Measurements from ENCODE around the gene CERS6. TPM values are rescaled to one million over a fixed set of nuclear protein-coding genes. Genes with fewer than 3 reads are reported as not detected.

The CERS6 gene
- total RNA-seq, 1 donor, result 16.0 TPM

DNA sequence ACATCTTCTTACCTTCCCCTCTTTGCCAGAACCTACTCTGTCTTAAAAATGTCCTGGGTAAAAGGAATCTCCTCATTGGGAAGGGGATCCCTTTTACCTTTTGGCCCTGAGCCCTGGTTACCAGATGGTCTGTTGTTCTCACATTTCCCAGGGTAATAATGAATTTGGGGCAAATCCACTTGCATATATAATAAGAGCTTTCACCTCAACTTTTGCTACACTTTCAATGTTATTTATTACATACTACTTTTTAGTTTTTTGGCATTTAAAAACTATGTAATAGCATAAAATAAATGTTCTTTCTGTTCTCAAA is 15.0 kb downstream of the CERS6 start:
- H3K4me3 ChIP-seq (ENCODE audit: low read depth, low read length), result no peak overlapping the region
- no peak for DNase-seq (ENCODE audit: low read depth)
- TF ChIP-seq, protein P1, sequence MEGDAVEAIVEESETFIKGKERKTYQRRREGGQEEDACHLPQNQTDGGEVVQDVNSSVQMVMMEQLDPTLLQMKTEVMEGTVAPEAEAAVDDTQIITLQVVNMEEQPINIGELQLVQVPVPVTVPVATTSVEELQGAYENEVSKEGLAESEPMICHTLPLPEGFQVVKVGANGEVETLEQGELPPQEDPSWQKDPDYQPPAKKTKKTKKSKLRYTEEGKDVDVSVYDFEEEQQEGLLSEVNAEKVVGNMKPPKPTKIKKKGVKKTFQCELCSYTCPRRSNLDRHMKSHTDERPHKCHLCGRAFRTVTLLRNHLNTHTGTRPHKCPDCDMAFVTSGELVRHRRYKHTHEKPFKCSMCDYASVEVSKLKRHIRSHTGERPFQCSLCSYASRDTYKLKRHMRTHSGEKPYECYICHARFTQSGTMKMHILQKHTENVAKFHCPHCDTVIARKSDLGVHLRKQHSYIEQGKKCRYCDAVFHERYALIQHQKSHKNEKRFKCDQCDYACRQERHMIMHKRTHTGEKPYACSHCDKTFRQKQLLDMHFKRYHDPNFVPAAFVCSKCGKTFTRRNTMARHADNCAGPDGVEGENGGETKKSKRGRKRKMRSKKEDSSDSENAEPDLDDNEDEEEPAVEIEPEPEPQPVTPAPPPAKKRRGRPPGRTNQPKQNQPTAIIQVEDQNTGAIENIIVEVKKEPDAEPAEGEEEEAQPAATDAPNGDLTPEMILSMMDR (IDR thresholded peaks at IDR 0.05; ENCODE audit: insufficient read depth, low read depth, low read length), result no peak

DNA sequence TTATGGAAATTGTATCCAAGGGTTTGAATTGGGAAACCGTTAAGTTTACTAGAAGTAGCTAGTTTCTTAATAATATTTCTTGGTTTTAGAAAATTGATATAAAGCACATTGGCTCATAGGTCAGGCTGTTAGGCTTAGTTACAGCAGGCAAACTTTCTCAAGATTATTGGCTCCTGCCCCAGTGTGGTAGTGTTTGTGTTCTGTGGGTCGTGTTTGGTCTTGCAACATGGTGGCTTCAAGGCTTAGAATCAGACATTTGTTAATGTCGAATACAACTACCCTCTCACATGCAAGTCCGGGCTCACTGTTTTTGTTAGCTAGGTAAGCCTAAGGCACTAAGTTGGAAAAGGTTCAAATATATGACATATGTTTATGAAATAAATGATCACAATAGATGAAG is 19.6 kb downstream of the CERS6 start:
- peak; percentile 21 for DNase-seq (ENCODE audit: low read depth)
- TF ChIP-seq, protein P1 (IDR thresholded peaks at IDR 0.05; ENCODE audit: insufficient read depth, low read depth, low read length), result no peak
- H3K4me3 ChIP-seq (ENCODE audit: low read depth, low read length), result no peak overlapping the region

DNA sequence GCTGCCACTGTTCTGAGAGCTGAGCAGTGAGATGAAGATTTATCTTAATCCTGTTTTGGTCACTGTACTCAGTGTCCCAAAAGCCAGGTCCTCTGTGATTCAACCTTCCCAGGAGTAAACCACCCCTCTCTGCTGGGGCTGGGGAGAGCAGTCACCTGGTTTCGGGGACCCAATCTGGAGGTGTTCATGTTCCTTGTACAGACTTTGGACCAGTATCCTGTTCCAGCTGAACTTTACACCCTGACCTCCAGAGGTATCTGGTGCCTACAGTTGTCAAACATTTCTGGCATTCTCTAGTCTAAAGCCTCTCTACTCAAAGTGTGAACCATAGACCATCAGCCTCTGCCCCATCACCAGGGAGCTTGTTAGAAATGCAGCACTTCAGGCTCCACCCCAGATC is 22.1 kb downstream of the CERS6 start:
- no peak for DNase-seq (ENCODE audit: low read depth)
- TF ChIP-seq, protein P1 (IDR thresholded peaks at IDR 0.05; ENCODE audit: insufficient read depth, low read depth, low read length), result no peak
- H3K4me3 ChIP-seq (ENCODE audit: low read depth, low read length), result no peak overlapping the region

DNA sequence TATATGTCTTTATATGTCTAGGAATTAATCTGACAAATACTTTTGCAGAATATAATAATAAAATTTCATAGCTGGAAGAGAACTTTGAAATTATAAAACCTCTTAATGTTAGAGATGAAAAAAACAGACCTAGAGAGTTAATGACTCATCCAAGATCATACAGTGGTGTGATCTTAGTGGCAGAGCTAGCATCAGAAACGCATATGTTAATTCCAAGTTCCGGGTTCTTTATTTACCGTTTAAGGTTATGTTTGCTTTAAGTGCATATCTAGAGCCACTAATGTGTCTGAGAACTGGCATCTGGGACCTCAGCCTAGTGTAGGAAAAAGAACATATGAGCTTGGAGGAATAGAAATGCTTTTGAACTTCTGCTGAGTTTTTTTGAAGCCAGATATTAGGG is 24.3 kb downstream of the CERS6 start:
- no peak for DNase-seq (ENCODE audit: low read depth)
- no peak overlapping the region for H3K4me3 ChIP-seq (ENCODE audit: low read depth, low read length)
- TF ChIP-seq, protein P1 (IDR thresholded peaks at IDR 0.05; ENCODE audit: insufficient read depth, low read depth, low read length), result no peak

- H3K4me3 ChIP-seq (ENCODE audit: low read depth, low read length), result no peak overlapping the region
- TF ChIP-seq, protein P1 (IDR thresholded peaks at IDR 0.05; ENCODE audit: insufficient read depth, low read depth, low read length), result no peak
- DNase-seq (ENCODE audit: low read depth), result no peak
These were observed 24.9 kb downstream of the CERS6 start for GRCh38 chr2:168480825-168481585.

- no peak overlapping the region for H3K4me3 ChIP-seq (ENCODE audit: low read depth, low read length)
- TF ChIP-seq, protein P1 (IDR thresholded peaks at IDR 0.05; ENCODE audit: insufficient read depth, low read depth, low read length), result no peak
- DNase-seq (ENCODE audit: low read depth), result no peak
These were observed 26.2 kb downstream of the CERS6 start for GRCh38 chr2:168482269-168482668.
